Measurements from ENCODE around the gene CARD6.
A peak's percentile ranks its signal among the peaks of the same experiment; 100 is the strongest.

Gene CARD6

DNA sequence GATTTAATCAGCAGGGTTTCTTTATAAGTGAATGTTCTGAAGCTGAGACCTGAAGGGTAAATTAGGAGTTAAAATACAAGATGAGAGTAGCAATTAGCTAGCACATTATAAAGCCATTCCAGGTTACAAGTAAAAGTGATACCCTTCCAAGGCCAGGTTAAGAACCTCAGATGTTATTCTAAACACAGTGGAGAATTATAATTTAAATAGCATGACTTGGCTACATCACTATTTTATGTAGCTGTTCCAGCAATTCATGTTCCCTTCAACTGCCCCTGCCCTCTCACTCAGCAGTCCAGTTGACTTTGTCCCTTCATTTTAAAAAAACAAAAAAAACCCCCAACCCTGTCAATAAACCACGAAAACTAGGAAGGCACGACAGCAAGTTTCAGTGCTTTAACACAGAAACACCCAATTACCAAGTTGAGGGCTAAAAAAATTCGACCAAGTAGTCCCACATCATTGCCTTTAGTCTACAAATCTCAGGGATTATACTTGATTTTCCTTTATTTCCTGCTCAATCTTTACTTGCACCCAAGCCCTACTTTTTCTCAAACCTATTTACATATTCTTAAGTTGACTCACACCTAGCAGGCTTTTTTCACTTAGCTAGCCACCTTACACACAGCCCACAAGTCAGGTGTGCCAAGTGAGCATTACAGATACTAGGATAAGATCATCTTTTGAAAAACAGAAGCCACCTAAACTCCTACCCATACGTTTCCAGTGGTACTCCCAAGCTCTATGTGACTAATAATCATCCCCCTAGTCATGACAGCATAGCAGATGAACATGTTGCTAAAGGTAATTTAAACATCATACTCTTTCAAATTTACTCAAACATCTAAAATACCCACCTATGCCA, 9.6 kb upstream of the CARD6 start:
- TF ChIP-seq CTCF (IDR thresholded peaks at IDR 0.05; ENCODE audit: low read depth, low read length): no peak
- no peak for DNase-seq (ENCODE audit: extremely low read depth, low read depth)

GRCh38 chr5:40832345-40832744, 8.8 kb upstream of the CARD6 start:
- no peak for TF ChIP-seq CTCF (IDR thresholded peaks at IDR 0.05; ENCODE audit: low read depth, low read length)
- DNase-seq (ENCODE audit: extremely low read depth, low read depth): no peak

DNA sequence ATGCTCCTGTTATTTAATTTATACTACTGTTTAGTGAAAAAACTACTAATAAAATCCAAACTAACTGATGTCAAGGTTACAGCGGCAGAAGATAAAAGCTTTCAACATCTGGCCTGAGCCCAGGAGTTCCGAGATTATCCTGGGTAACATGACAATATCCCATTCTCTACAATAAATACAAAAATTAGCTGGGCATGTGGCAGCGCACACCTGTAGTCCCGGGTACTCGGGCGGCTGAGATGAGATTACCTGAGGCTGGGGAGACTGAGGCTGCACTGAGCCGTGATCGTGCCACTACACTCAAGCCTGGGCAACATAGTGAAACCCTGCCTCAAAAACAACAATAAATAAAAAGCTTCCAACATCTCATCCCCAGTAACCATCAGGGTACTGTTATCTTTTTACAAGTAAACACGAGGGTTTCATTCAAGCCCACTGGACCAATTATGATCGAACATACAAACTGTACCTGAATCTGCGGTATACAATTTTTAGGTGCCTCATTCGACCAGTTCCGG, 7.4 kb upstream of the CARD6 start:
- TF ChIP-seq CTCF (IDR thresholded peaks at IDR 0.05; ENCODE audit: low read depth, low read length): no peak
- no peak for DNase-seq (ENCODE audit: extremely low read depth, low read depth)

GRCh38 chr5:40834391-40834848, 6.7 kb upstream of the CARD6 start:
- no peak for DNase-seq (ENCODE audit: extremely low read depth, low read depth)
- TF ChIP-seq CTCF (IDR thresholded peaks at IDR 0.05; ENCODE audit: low read depth, low read length): no peak

DNA sequence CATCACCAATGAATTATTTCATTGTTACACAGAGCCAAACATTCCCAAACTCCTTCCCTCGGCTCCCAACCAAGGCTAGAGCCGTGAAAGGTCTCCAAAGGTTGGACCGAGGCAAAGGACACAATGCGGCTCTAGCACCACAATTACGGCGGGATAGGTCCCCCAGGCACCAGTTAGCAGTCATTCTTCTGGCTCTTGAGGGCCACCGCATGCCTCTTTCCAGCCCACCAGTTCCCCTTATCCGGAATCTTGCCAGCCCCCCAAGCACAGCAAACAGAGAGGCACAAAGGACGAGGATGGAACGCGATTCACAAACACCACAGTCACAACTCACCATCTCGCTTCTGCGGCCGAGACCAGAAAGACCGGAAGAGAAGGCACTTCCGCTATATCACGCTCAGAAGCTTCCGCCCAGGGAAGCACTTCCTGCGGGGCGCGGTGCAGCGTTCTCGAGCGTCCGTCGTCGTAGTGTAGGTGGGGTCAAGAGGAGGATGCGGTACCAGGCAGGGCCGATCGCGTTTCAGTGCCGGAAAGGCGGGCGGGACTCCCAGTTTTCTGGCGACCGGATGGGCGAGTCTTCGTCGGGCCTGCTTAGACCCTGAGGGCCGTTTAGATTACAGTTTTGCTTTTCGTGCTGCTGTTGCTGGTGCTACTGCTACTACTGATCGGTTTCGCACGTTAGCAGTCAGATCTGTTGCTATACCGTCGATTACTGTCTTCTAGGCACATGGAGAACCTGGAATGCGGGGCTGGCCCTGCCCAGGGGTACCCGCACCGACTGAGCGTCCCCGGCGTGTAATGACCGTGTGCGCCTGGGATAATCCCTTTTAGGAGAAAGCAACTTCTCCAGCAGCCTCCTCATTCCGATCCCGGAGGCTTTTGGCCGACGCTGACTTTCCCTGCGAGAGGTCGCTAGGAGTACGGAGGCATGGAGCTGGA, 6.0 kb upstream of the CARD6 start, which contains the start of gene RPL37:
RPL37 (minus strand) TSS at position 374 of the 939 bp plus-strand sequence; CDS start at position 337, 37 bp downstream.
- peak; percentile 94 for DNase-seq (ENCODE audit: extremely low read depth, low read depth)
- TF ChIP-seq CTCF (IDR thresholded peaks at IDR 0.05; ENCODE audit: low read depth, low read length): no peak

GRCh38 chr5:40838086-40838485, 3.1 kb upstream of the CARD6 start:
- TF ChIP-seq CTCF (IDR thresholded peaks at IDR 0.05; ENCODE audit: low read depth, low read length): no peak
- no peak for DNase-seq (ENCODE audit: extremely low read depth, low read depth)

Data from AG09319 (cell line).